ENCODE results near the gene HOXA6.

Gene HOXA6

GRCh38 chr7:27182861-27183681 is 35.5 kb upstream of the HOXA6 start:
- TF ChIP-seq, protein P1, sequence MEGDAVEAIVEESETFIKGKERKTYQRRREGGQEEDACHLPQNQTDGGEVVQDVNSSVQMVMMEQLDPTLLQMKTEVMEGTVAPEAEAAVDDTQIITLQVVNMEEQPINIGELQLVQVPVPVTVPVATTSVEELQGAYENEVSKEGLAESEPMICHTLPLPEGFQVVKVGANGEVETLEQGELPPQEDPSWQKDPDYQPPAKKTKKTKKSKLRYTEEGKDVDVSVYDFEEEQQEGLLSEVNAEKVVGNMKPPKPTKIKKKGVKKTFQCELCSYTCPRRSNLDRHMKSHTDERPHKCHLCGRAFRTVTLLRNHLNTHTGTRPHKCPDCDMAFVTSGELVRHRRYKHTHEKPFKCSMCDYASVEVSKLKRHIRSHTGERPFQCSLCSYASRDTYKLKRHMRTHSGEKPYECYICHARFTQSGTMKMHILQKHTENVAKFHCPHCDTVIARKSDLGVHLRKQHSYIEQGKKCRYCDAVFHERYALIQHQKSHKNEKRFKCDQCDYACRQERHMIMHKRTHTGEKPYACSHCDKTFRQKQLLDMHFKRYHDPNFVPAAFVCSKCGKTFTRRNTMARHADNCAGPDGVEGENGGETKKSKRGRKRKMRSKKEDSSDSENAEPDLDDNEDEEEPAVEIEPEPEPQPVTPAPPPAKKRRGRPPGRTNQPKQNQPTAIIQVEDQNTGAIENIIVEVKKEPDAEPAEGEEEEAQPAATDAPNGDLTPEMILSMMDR (IDR thresholded peaks at IDR 0.05): no peak
- Histone ChIP-seq H3K4me3 (peak overlapping the region; percentile 47 to 59), H3K9me3 (no peaks in the 10 kb centered on the region), H3K27ac (peak overlapping the region in 1 of 2 donors; percentile 60), H3K4me1 (peaks cover 0 to 28% (median 26%) of the 10 kb centered on the region in 4 donors), H3K36me3 (no peaks in the 10 kb centered on the region), H3K27me3 (peaks cover 0 to 84% of the 10 kb centered on the region in 2 donors)
- intact Hi-C loops (cut with DNase I; ENCODE audit: low total_unique reads): no loop called here
- DNase-seq: peak; percentile 24 to 66

GRCh38 chr7:27182285-27182841 is 34.8 kb upstream of the HOXA6 start:
- peak overlapping the region in 1 of 2 donors; percentile 15 for H3K27ac ChIP-seq

GRCh38 chr7:27181795-27182275 is 34.3 kb upstream of the HOXA6 start:
- Histone ChIP-seq H3K4me3 (no peak overlapping the region), H3K27ac (peak overlapping the region in 1 of 2 donors; percentile 15), H3K4me1 (peaks cover 0 to 35% (median 26%) of the 10 kb centered on the region in 4 donors), H3K27me3 (peaks cover 0 to 74% of the 10 kb centered on the region in 2 donors), H3K36me3 (no peaks in the 10 kb centered on the region), H3K9me3 (no peaks in the 10 kb centered on the region)
- peak; percentile 19 to 66 for DNase-seq
- intact Hi-C loops (cut with DNase I; ENCODE audit: low total_unique reads): no loop called here
- TF ChIP-seq, protein P1 (IDR thresholded peaks at IDR 0.05): no peak

More at GRCh38 chr7:27182285-27182841, 34.8 kb upstream of the HOXA6 start:
- Histone ChIP-seq H3K27me3 (peaks cover 0 to 77% of the 10 kb centered on the region in 2 donors), H3K9me3 (no peaks in the 10 kb centered on the region), H3K36me3 (no peaks in the 10 kb centered on the region), H3K4me1 (peaks cover 0 to 30% (median 26%) of the 10 kb centered on the region in 4 donors), H3K4me3 (no peak overlapping the region)
- peak; percentile 20 to 51 for DNase-seq
- TF ChIP-seq, protein P1 (IDR thresholded peaks at IDR 0.05): no peak
- intact Hi-C loops (cut with DNase I; ENCODE audit: low total_unique reads): no loop called here

- intact Hi-C loops (cut with DNase I; ENCODE audit: low total_unique reads): no loop called here
- Histone ChIP-seq H3K27ac (peak overlapping the region in 1 of 2 donors; percentile 96), H3K36me3 (no peaks in the 10 kb centered on the region), H3K4me1 (peaks cover 0 to 45% (median 28%) of the 10 kb centered on the region in 4 donors), H3K9me3 (no peaks in the 10 kb centered on the region), H3K27me3 (peaks cover 0 to 65% of the 10 kb centered on the region in 2 donors), H3K4me3 (no peak overlapping the region)
- TF ChIP-seq, protein P1 (IDR thresholded peaks at IDR 0.05): no peak
- DNase-seq: peak; percentile 24 to 61
Measured at GRCh38 chr7:27180431-27181420, 33.2 kb upstream of the HOXA6 start.

All from tibial artery (tissue), 4 donors.